Mesothelial cell of epicardium (in vitro differentiated cells): ENCODE measurements around the gene CYP2J2. TPM values are rescaled to one million over a fixed set of nuclear protein-coding genes. Genes with fewer than 3 reads are reported as not detected.
"Not testable (repeated sequence)": the region's sequence is repeated elsewhere in the genome, so short reads cannot be mapped to it uniquely, and the experiment has no call there.

Experiments
- DNase-seq, 2 experiments: peaks; one replicate each; pipeline ENCODE4 v3.0.0; 2021; ENCODE audit warnings: low spot score in 2 of 2; ENCODE audit not compliant: unreplicated experiment in 2 of 2
- H3K27ac Mint-ChIP-seq: 2 replicates; pipeline ENCODE4 v1.8.0; 2021; ENCODE audit warnings: mixed read lengths
- H3K27me3 Mint-ChIP-seq: 2 replicates; pipeline ENCODE4 v1.8.0; 2021; ENCODE audit warnings: low read depth, mixed read lengths
- H3K36me3 Mint-ChIP-seq: 2 replicates; pipeline ENCODE4 v1.8.0; 2021; ENCODE audit warnings: mixed read lengths
- H3K4me1 Mint-ChIP-seq: 2 replicates; pipeline ENCODE4 v1.8.0; 2021; ENCODE audit warnings: mixed read lengths
- H3K4me3 Mint-ChIP-seq: 2 replicates; pipeline ENCODE4 v1.8.0; 2021; ENCODE audit warnings: mild to moderate bottlenecking, moderate library complexity, mixed read lengths
- H3K9me3 Mint-ChIP-seq: 2 replicates; pipeline ENCODE4 v1.8.0; 2021; ENCODE audit warnings: mixed read lengths
- CTCF ChIP-seq: fragments of 200-600 bp; sonication (generic); IDR thresholded peaks from one replicate; pipeline ENCODE4 v1.5.0; 2021; ENCODE audit warnings: antibody characterized with exemption; ENCODE audit not compliant: unreplicated experiment
- total RNA-seq: library from RNA; stranded (reverse); gene quantifications from 3 replicates; pipeline ENCODE4 v1.2.1, GENCODE V29; 2021

The CYP2J2 gene
- total RNA-seq, 1 donor from 2014 or later: 3.1 TPM

- no peak overlapping the region for H3K4me3 Mint-ChIP-seq
- peaks cover 5% of the 10 kb centered on the region for H3K27me3 Mint-ChIP-seq
- no peak for TF ChIP-seq CTCF
- no peak for DNase-seq
- H3K9me3 Mint-ChIP-seq: peaks cover 4% of the 10 kb centered on the region
- no peaks in the 10 kb centered on the region for H3K36me3 Mint-ChIP-seq
- no peak overlapping the region for H3K27ac Mint-ChIP-seq
- peaks cover 43% of the 10 kb centered on the region for H3K4me1 Mint-ChIP-seq
Observed at GRCh38 chr1:59917026-59917784, 9.4 kb downstream of the CYP2J2 start.

- H3K36me3 Mint-ChIP-seq: peaks cover 6% of the 10 kb centered on the region
- H3K9me3 Mint-ChIP-seq: no peaks in the 10 kb centered on the region
- no peak overlapping the region for H3K4me3 Mint-ChIP-seq
- H3K27ac Mint-ChIP-seq: peak overlapping the region; percentile 10
- no peak for TF ChIP-seq CTCF
- no peaks in the 10 kb centered on the region for H3K27me3 Mint-ChIP-seq
- DNase-seq: no peak
- H3K4me1 Mint-ChIP-seq: peaks cover 40% of the 10 kb centered on the region
Observed at GRCh38 chr1:59915516-59915915, 11.1 kb downstream of the CYP2J2 start.

DNA sequence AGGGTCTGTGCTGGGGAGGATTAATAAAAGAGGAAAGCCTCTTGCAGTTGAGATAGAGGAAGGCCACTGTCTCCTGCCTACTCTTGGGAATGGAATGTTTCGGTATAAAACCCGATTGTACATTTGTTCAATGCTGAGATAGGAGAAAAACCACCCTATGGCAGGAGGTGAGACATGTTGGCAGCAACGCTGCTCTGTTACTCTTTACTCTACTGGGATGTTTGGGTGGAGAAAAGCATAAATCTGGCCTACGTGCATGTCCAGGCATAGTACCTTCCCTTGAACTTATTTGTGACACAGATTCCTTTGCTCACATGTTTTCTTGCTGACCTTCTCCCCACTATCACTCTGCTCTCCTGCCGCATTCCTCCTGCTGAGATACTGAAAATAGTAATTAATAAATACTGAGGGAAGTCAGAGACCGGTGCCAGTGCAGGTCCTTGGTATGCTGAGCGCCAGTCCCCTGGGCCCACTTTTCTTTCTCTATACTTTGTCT, 11.7 kb downstream of the CYP2J2 start:
- peaks cover 38% of the 10 kb centered on the region for H3K4me1 Mint-ChIP-seq
- H3K36me3 Mint-ChIP-seq, H3K4me3 Mint-ChIP-seq, H3K9me3 Mint-ChIP-seq, DNase-seq, H3K27me3 Mint-ChIP-seq: not testable (repeated sequence)
- H3K27ac Mint-ChIP-seq: peak overlapping the region; percentile 41

- Mint-ChIP-seq H3K27ac (no peak overlapping the region), H3K27me3 (no peaks in the 10 kb centered on the region), H3K9me3 (no peaks in the 10 kb centered on the region), H3K4me1 (peaks cover 5% of the 10 kb centered on the region), H3K36me3 (peaks cover 7% of the 10 kb centered on the region), H3K4me3 (no peak overlapping the region)
- no peak for TF ChIP-seq CTCF
- no peak for DNase-seq
Observed at GRCh38 chr1:59908682-59909081, 17.9 kb downstream of the CYP2J2 start.

- peaks cover 7% of the 10 kb centered on the region for H3K4me1 Mint-ChIP-seq
- H3K9me3 Mint-ChIP-seq: no peaks in the 10 kb centered on the region
- TF ChIP-seq CTCF: no peak
- no peaks in the 10 kb centered on the region for H3K27me3 Mint-ChIP-seq
- no peak overlapping the region for H3K27ac Mint-ChIP-seq
- H3K4me3 Mint-ChIP-seq: no peak overlapping the region
- peaks cover 7% of the 10 kb centered on the region for H3K36me3 Mint-ChIP-seq
- no peak for DNase-seq
Observed at GRCh38 chr1:59908084-59908483, 18.5 kb downstream of the CYP2J2 start.

DNA sequence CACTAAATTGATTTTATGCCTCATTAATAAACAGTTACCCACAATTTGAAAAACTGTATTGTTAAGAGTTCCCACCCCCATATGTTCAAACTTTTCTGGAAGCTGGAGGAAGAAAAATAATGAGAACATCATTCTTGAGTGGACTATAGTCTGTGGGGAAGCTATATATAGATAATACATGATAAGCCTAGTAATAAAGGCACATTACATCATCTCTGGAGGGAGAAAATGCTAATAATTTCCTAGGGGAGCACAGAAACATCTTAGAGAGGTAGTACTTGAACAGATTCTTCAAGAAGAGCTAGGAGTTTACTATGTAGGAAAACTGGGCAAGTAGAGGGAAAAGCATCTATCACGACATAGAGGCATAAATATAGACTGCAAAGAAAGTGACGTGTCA, 19.6 kb downstream of the CYP2J2 start:
- Mint-ChIP-seq H3K4me1 (peaks cover 12% of the 10 kb centered on the region), H3K27me3 (no peaks in the 10 kb centered on the region), H3K9me3 (no peaks in the 10 kb centered on the region), H3K4me3 (no peak overlapping the region), H3K36me3 (peaks cover 7% of the 10 kb centered on the region), H3K27ac (no peak overlapping the region)
- no peak for TF ChIP-seq CTCF
- no peak for DNase-seq
